Thymus (tissue), 11 donors: ENCODE data around the gene GPR162. TPM values are rescaled to one million over a fixed set of nuclear protein-coding genes. Genes with fewer than 3 reads are reported as not detected.
"Not testable (repeated sequence)": the region's sequence is repeated elsewhere in the genome, so short reads cannot be mapped to it uniquely, and the experiment has no call there.

Experiments
- DNase-seq, 9 donors: peaks; one replicate each; pipeline ENCODE4 v3.0.0-alpha.2; 2013; ENCODE audit warnings: low spot score in 9 of 9, low read depth in 6 of 9, missing footprints in 1 of 9
- H3K27ac ChIP-seq, 2 donors: one replicate each; pipeline ENCODE4 v1.5.1; 2013; ENCODE audit warnings: control low read depth in 1 of 2, low read depth in 1 of 2, low read length in 1 of 2, mild to moderate bottlenecking in 1 of 2, moderate library complexity in 1 of 2
- H3K27me3 ChIP-seq, 2 donors: one replicate each; pipeline ENCODE4 v1.5.1; 2013; ENCODE audit warnings: low read length in 1 of 2; ENCODE audit not compliant: control insufficient read depth in 2 of 2, insufficient read depth in 1 of 2
- H3K36me3 ChIP-seq, 2 donors: one replicate each; pipeline ENCODE4 v1.5.1; 2013; ENCODE audit warnings: low read length in 1 of 2, mild to moderate bottlenecking in 1 of 2, moderate library complexity in 1 of 2; ENCODE audit not compliant: control insufficient read depth in 2 of 2, insufficient read depth in 2 of 2
- H3K4me1 ChIP-seq, 2 donors: one replicate each; pipeline ENCODE4 v1.5.1; 2013; ENCODE audit warnings: low read length in 2 of 2; ENCODE audit not compliant: control insufficient read depth in 2 of 2, insufficient read depth in 2 of 2
- H3K4me3 ChIP-seq, 2 donors: one replicate each; pipeline ENCODE4 v1.5.1; 2013; ENCODE audit warnings: low read length in 2 of 2, control low read depth in 1 of 2, mild to moderate bottlenecking in 1 of 2
- H3K9me3 ChIP-seq, 2 donors: one replicate each; pipeline ENCODE4 v1.5.1; 2013; ENCODE audit warnings: low read length in 1 of 2, mild to moderate bottlenecking in 1 of 2; ENCODE audit not compliant: control insufficient read depth in 2 of 2, insufficient read depth in 1 of 2
- WGBS: extraction: QIAGEN DNeasy Blood & Tissue Kit; methylation state at CpG from one replicate; pipeline ENCODE4 v1.1.7; 2013; 5-methylcytosine and 5-hydroxymethylcytosine counted together
- polyA plus RNA-seq: library from polyadenylated mRNA; stranded (reverse); fragments of 200-250 nt; gene quantifications from one replicate; pipeline ENCODE4 v1.2.3, GENCODE V29; 2013
- total RNA-seq: library from RNA; stranded (reverse); fragments of 120-200 nt; gene quantifications from one replicate; pipeline ENCODE4 v1.2.4, GENCODE V29; 2013
- donor health status: healthy.

Gene GPR162
- total and polyA plus RNA-seq, 2 donors, result 1.4 to 4.4 TPM

DNA sequence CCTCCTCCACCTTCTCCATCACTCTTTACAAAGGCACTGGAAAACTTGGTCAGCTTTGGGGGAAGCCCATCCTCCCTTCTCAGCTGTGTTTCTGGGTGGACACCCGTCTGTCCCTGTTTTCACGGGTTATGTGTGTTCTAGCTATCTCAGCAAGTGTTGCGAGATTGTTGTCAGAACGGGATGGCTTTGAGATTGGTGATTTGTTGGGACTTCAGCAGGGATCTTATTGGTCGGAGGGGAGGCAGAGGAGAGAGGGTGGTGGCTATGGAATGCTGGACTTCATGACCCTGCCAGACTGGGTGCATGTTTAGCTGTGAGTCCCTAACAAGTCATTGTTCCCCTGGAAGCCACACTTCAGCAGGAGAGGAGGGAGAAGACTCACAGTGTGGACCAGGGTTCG lies 32.4 kb downstream of the GPR162 start:
- no peak for DNase-seq
- no peak overlapping the region for H3K27ac ChIP-seq
- 98% methylated on average over 6 of the region's 6 CpGs for WGBS
- H3K27me3 ChIP-seq, result no peaks in the 10 kb centered on the region
- H3K9me3 ChIP-seq, result peaks cover 0 to 1% of the 10 kb centered on the region in 2 donors
- H3K36me3 ChIP-seq, result peaks cover 45 to 59% of the 10 kb centered on the region in 2 donors
- no peak overlapping the region for H3K4me3 ChIP-seq
- H3K4me1 ChIP-seq, result peaks cover 19 to 36% of the 10 kb centered on the region in 2 donors

DNA sequence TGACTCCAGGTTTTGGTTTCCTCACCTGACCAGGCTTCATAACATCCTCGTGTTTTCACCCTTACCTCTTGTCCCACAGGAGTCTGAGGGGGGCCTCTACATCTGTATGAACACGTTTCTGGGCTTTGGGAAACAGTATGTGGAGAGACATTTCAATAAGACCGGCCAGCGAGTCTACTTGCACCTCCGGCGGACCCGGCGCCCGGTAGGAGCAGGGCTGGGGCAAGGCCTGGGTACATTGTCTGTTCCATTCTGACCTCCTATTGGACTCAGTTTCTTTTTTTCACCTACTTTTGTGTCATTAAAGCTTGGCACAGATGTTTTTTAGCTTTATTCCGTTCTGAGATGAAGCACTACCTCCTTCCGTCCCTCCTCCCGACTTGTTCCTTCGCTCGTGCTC lies 33.7 kb downstream of the GPR162 start:
- Histone ChIP-seq H3K27ac (no peak overlapping the region), H3K9me3 (peaks cover 0 to 1% of the 10 kb centered on the region in 2 donors), H3K4me3 (no peak overlapping the region), H3K4me1 (peaks cover 15 to 23% of the 10 kb centered on the region in 2 donors), H3K36me3 (peaks cover 53 to 62% of the 10 kb centered on the region in 2 donors), H3K27me3 (no peaks in the 10 kb centered on the region)
- DNase-seq, result no peak
- 95% methylated on average over 14 of the region's 14 CpGs for WGBS

DNA sequence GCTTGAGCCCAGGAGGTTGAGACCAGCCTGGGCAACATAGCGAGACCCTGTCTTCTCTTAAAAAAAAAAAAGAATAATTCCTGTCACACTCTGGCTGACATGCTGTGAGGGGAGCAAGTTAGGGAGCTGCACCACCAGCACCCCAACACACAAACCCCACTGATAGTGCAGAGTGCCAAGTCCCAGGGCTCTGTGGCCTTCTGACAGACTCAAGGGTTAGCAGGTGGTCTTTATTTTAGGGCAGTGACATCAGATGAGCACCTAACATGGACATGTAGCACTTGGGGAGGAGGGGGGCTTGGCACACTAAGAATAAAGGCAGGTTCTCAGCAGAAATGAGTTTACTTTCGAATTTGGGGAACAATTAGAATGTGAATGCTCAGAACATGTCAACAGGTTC lies 37.2 kb downstream of the GPR162 start:
- no peak overlapping the region for H3K4me3 ChIP-seq
- peaks cover 83 to 95% of the 10 kb centered on the region in 2 donors for H3K36me3 ChIP-seq
- H3K9me3 ChIP-seq, result no peaks in the 10 kb centered on the region
- no peaks in the 10 kb centered on the region for H3K27me3 ChIP-seq
- H3K27ac ChIP-seq, result no peak overlapping the region
- H3K4me1 ChIP-seq, result peaks cover 0 to 3% of the 10 kb centered on the region in 2 donors
- DNase-seq, result no peak
- WGBS, result 98% methylated on average over 2 of the region's 2 CpGs

DNA sequence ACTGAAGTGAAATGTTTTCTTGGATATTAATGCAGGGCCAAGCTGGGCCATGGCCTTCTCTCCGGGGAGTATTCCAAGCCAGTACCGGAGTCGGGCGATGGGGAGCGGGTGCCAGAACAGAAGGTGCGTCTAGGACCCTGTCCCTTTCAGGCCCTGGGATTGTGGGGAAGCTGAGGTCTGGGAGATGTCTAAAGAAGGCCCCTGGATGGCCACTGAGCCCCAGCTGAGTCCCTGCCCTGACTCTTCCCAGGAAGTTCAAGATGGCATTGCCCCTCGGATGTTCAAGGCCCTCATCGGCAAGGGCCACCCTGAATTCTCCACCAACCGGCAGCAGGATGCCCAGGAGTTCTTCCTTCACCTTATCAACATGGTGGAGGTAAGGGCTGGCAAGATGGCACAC lies 38.5 kb downstream of the GPR162 start:
- no peaks in the 10 kb centered on the region for H3K27me3 ChIP-seq
- no peaks in the 10 kb centered on the region for H3K9me3 ChIP-seq
- H3K4me3 ChIP-seq, result no peak overlapping the region
- H3K27ac ChIP-seq, result no peak overlapping the region
- WGBS, result 98% methylated on average over 9 of the region's 9 CpGs
- no peak for DNase-seq
- H3K36me3 ChIP-seq, result peaks cover 86 to 96% of the 10 kb centered on the region in 2 donors
- no peaks in the 10 kb centered on the region for H3K4me1 ChIP-seq

DNA sequence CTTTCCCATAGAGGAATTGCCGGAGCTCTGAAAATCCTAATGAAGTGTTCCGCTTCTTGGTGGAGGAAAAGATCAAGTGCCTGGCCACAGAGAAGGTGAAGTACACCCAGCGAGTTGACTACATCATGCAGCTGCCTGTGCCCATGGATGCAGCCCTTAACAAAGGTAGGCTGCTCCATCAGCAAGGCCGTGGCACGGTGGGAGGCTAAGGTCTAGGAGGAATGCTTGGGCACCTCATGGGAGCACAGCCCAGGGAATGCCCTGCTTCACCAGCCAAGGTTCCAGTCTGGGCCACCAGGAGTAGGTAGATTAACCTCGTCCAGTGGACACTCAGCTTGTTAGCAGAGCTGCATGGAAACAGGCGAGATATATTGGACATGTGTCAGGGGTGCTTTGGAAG lies 39.3 kb downstream of the GPR162 start:
- no peak overlapping the region for H3K27ac ChIP-seq
- WGBS, result 99% methylated on average over 7 of the region's 7 CpGs
- H3K4me1 ChIP-seq, result no peaks in the 10 kb centered on the region
- H3K36me3 ChIP-seq, result peaks cover 85 to 96% of the 10 kb centered on the region in 2 donors
- H3K9me3 ChIP-seq, result no peaks in the 10 kb centered on the region
- no peak overlapping the region for H3K4me3 ChIP-seq
- H3K27me3 ChIP-seq, result no peaks in the 10 kb centered on the region
- DNase-seq, result no peak

DNA sequence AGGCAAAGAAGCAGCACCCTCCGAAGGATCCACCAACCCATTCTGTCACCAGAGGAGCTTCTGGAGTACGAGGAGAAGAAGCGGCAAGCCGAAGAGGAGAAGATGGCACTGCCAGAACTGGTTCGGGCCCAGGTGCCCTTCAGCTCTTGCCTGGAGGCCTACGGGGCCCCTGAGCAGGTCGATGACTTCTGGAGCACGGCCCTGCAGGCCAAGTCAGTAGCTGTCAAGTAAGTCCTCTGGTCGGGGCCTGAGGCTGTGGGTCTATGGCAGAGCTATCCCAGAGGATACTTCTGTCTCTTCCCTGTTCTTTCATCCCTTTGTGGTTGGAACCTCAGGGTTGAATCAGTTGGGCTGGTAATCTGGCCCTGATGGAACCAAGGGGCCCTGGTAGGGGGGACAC lies 39.8 kb downstream of the GPR162 start:
- DNase-seq, result no peak
- Histone ChIP-seq H3K36me3 (peaks cover 82 to 95% of the 10 kb centered on the region in 2 donors), H3K4me3 (no peak overlapping the region), H3K27me3 (no peaks in the 10 kb centered on the region), H3K4me1 (peaks cover 0 to under 1% of the 10 kb centered on the region in 2 donors), H3K27ac (no peak overlapping the region), H3K9me3 (no peaks in the 10 kb centered on the region)
- WGBS, result 98% methylated on average over 9 of the region's 9 CpGs

DNA sequence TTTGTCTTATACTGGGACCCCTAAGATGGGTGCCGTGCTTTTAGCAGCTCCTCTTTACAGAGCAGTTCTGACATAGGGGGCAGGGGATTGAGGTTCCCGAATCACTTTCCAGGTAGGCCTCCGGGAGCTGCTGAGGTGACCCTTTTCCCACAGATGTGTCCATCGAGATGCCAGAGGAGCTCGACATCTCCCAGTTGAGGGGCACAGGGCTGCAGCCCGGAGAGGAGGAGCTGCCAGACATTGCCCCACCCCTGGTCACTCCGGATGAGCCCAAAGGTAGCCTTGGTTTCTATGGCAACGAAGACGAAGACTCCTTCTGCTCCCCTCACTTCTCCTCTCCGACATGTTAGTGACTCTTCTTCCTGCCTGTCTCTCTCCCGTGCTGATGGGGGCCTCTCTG lies 41.4 kb downstream of the GPR162 start:
- no peaks in the 10 kb centered on the region for H3K9me3 ChIP-seq
- H3K27ac ChIP-seq, result no peak overlapping the region
- no peak for DNase-seq
- WGBS, result 97% methylated on average over 11 of the region's 11 CpGs
- peaks cover 3 to 9% of the 10 kb centered on the region in 2 donors for H3K4me1 ChIP-seq
- H3K36me3 ChIP-seq, result peaks cover 66 to 80% of the 10 kb centered on the region in 2 donors
- H3K27me3 ChIP-seq, result no peaks in the 10 kb centered on the region
- no peak overlapping the region for H3K4me3 ChIP-seq

DNA sequence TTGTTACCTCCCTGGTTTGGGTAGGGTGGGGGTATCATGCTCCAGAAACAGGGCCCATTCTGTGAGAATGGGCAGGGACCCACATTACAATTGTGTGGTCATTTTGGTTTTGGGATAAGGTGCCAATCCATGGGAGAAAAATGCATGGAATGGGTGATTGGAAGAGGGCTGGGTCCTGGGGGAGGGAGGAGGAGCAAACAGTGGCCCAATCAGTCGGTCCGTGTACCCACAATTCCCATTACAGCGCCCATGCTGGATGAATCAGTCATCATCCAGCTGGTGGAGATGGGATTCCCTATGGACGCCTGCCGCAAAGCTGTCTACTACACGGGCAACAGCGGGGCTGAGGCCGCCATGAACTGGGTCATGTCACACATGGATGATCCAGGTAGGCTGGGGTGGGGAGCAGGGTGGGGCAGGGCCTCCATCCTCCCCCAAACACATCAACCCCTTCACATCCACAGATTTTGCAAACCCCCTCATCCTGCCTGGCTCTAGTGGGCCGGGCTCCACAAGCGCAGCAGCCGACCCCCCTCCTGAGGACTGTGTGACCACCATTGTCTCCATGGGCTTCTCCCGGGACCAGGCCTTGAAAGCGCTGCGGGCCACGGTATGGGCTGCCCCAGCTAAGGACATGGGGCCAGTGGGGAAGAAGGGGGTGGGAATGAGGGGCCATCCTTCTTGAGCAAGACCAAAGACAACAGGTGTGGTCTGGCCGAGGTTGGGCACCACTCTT lies 42.1 kb downstream of the GPR162 start:
- Histone ChIP-seq H3K27me3 (no peaks in the 10 kb centered on the region), H3K9me3 (no peaks in the 10 kb centered on the region), H3K4me1 (peaks cover 6 to 16% of the 10 kb centered on the region in 2 donors), H3K4me3 (no peak overlapping the region), H3K27ac (no peak overlapping the region), H3K36me3 (peaks cover 59 to 73% of the 10 kb centered on the region in 2 donors)
- DNase-seq, result no peak
- WGBS, result 99% methylated on average over 16 of the region's 16 CpGs

DNA sequence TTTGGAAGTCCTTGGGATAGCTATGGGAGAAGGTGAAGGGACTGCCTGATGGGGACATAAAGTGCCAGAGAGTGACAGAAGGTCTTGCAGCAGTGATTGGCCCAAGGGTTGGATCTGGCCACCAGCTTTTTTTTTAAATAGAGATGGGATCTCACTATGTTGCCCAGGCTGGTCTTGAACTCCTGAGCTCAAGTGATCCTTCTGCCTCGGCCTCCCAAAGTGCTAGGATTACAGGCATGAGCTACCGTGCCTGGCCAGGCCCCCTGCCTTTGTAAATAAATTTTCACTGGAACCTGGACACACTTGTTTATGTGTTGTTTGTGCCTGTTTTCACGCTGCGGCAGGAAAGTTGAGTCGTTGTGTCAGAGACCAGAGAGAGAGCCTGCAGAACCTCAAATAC lies 43.7 kb downstream of the GPR162 start:
- H3K27ac ChIP-seq, H3K27me3 ChIP-seq, H3K4me3 ChIP-seq, H3K9me3 ChIP-seq, DNase-seq: not testable (repeated sequence)
- Histone ChIP-seq H3K36me3 (peaks cover 52 to 70% of the 10 kb centered on the region in 2 donors), H3K4me1 (peaks cover 6 to 28% of the 10 kb centered on the region in 2 donors)
- WGBS, result 97% methylated on average over 5 of the region's 5 CpGs
